HUES48 (cell line): ENCODE data around the gene TSHZ2.

Experiments used
- H3K27ac ChIP-seq: one replicate; pipeline ENCODE4 v1.7.0; 2013; ENCODE audit warnings: low read depth, low read length, inconsistent platforms
- H3K27me3 ChIP-seq: 2 replicates; pipeline ENCODE4 v1.6.1; 2013; ENCODE audit warnings: mild to moderate bottlenecking, low read length; ENCODE audit not compliant: control insufficient read depth, insufficient read depth
- H3K36me3 ChIP-seq: 2 replicates; pipeline ENCODE4 v1.6.1; 2013; ENCODE audit warnings: low read length; ENCODE audit not compliant: control insufficient read depth, insufficient read depth
- H3K4me1 ChIP-seq: 2 replicates; pipeline ENCODE4 v1.6.1; 2013; ENCODE audit warnings: mild to moderate bottlenecking, low read length; ENCODE audit not compliant: control insufficient read depth, insufficient read depth
- H3K4me3 ChIP-seq: 2 replicates; pipeline ENCODE4 v1.5.1; 2013; ENCODE audit warnings: mild to moderate bottlenecking, low read depth, low read length
- H3K9ac ChIP-seq: 2 replicates; pipeline ENCODE4 v1.6.1; 2013; ENCODE audit warnings: mild to moderate bottlenecking, low read depth, low read length, moderate library complexity
- H3K9me3 ChIP-seq: 2 replicates; pipeline ENCODE4 v1.6.1; 2013; ENCODE audit warnings: low read length; ENCODE audit not compliant: control insufficient read depth, insufficient read depth

The TSHZ2 gene

GRCh38 chr20:53030061-53030460 is 57.9 kb downstream of the TSHZ2 start:
- no peak overlapping the region for H3K9ac ChIP-seq
- no peaks in the 10 kb centered on the region for H3K36me3 ChIP-seq
- H3K4me1 ChIP-seq, result no peaks in the 10 kb centered on the region
- H3K27me3 ChIP-seq, result no peaks in the 10 kb centered on the region
- H3K4me3 ChIP-seq, result no peak overlapping the region
- H3K27ac ChIP-seq, result no peak overlapping the region
- H3K9me3 ChIP-seq, result no peaks in the 10 kb centered on the region

GRCh38 chr20:53032046-53032445 is 59.9 kb downstream of the TSHZ2 start:
- Histone ChIP-seq H3K27me3 (no peaks in the 10 kb centered on the region), H3K9ac (no peak overlapping the region), H3K27ac (no peak overlapping the region), H3K9me3 (no peaks in the 10 kb centered on the region), H3K4me1 (no peaks in the 10 kb centered on the region), H3K4me3 (no peak overlapping the region), H3K36me3 (no peaks in the 10 kb centered on the region)

DNA sequence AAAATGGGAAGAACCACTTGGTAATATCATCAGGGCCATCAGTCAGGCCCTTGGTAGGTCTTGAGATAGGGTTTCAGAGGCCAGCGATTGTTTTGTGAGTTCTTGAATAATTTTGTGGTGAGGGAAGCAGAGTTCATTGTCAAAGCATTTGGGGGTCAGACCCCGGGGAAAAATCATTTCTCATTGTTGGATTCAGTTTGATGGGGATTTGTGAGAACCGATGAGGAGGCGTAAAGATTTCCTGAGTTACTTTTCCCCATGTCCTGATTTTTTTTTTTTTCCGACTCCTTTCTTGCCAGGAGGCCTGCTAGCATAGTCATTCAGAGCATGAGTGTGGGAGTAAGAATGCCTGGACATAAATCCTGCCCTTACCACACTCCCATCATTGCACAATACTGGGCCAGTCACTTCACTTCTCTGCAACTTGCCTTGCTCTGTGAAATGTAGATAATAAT is 60.3 kb downstream of the TSHZ2 start:
- Histone ChIP-seq H3K4me3 (no peak overlapping the region), H3K27ac (no peak overlapping the region), H3K4me1 (no peaks in the 10 kb centered on the region), H3K27me3 (no peaks in the 10 kb centered on the region), H3K9ac (no peak overlapping the region), H3K36me3 (no peaks in the 10 kb centered on the region), H3K9me3 (no peaks in the 10 kb centered on the region)

GRCh38 chr20:53033176-53033575 is 61.0 kb downstream of the TSHZ2 start:
- no peaks in the 10 kb centered on the region for H3K4me1 ChIP-seq
- H3K9me3 ChIP-seq, result no peaks in the 10 kb centered on the region
- H3K36me3 ChIP-seq, result no peaks in the 10 kb centered on the region
- H3K27ac ChIP-seq, result no peak overlapping the region
- no peaks in the 10 kb centered on the region for H3K27me3 ChIP-seq
- no peak overlapping the region for H3K4me3 ChIP-seq
- H3K9ac ChIP-seq, result no peak overlapping the region

DNA sequence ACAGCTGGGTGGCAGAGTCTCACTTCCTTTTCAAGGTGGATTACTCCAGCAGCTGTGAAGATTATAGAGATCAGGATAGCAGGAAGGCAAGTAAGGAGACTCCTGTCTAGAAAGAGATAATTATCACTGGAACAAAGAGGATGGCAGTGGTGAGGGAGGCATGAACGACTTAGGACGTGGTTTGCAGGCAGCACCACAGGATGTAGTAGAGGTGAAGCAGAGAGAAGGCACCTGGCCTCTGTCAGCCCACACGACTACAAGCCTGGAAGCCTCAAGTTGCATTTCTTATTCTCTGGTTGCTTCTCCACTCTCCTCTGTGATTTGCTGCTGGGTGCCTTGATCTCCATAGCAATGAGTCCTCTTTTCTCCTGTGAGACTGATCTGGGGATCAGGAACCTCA is 62.7 kb downstream of the TSHZ2 start:
- no peaks in the 10 kb centered on the region for H3K36me3 ChIP-seq
- H3K9me3 ChIP-seq, result no peaks in the 10 kb centered on the region
- H3K27ac ChIP-seq, result no peak overlapping the region
- no peak overlapping the region for H3K4me3 ChIP-seq
- H3K27me3 ChIP-seq, result no peaks in the 10 kb centered on the region
- H3K4me1 ChIP-seq, result no peaks in the 10 kb centered on the region
- H3K9ac ChIP-seq, result no peak overlapping the region

DNA sequence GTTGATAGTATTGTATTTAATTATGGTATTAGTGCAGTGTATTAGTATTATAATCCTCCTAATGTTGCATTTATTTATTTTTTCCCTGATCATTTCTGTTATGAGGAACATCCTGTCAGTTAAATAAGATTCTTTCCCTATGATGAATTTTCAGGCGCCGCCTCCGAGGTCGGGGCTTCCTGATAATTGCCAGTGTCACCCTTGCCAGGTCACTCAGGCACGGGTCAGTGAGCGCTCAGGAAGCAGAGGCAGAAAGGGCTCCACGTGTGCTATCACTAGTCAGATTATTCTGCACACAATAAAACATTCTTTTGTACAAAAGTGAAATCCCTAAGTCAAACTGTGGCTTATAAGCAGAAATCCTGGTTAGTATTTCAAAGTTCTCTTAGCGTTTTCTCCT is 64.8 kb downstream of the TSHZ2 start:
- H3K4me3 ChIP-seq, result no peak overlapping the region
- no peaks in the 10 kb centered on the region for H3K27me3 ChIP-seq
- no peaks in the 10 kb centered on the region for H3K4me1 ChIP-seq
- H3K9ac ChIP-seq, result no peak overlapping the region
- no peak overlapping the region for H3K27ac ChIP-seq
- no peaks in the 10 kb centered on the region for H3K9me3 ChIP-seq
- H3K36me3 ChIP-seq, result no peaks in the 10 kb centered on the region

DNA sequence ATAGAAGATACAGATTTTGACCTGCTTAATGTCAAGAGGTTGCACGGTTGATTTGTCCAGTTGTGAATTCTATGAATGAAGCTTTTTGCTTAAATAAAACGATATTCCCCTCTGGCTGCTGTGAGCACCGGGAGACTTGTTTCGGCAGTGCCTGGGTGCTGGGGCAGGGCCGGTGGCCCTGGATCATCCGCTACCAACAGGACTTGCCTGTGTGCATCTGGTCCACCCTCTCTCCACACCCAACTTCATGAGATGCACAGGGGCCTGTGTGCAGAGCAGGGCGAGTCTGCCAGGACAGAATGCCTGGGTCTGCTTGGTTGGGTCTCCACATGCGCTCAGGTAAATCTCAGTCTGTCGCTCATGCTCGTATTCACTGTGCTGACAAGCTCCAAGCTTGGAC is 65.5 kb downstream of the TSHZ2 start:
- no peak overlapping the region for H3K27ac ChIP-seq
- H3K27me3 ChIP-seq, result no peaks in the 10 kb centered on the region
- no peaks in the 10 kb centered on the region for H3K9me3 ChIP-seq
- H3K4me3 ChIP-seq, result no peak overlapping the region
- no peaks in the 10 kb centered on the region for H3K4me1 ChIP-seq
- H3K36me3 ChIP-seq, result no peaks in the 10 kb centered on the region
- H3K9ac ChIP-seq, result no peak overlapping the region

GRCh38 chr20:53038299-53038698 is 66.1 kb downstream of the TSHZ2 start:
- H3K36me3 ChIP-seq, result no peaks in the 10 kb centered on the region
- no peak overlapping the region for H3K4me3 ChIP-seq
- H3K4me1 ChIP-seq, result no peaks in the 10 kb centered on the region
- H3K27ac ChIP-seq, result no peak overlapping the region
- H3K9me3 ChIP-seq, result no peaks in the 10 kb centered on the region
- no peak overlapping the region for H3K9ac ChIP-seq
- no peaks in the 10 kb centered on the region for H3K27me3 ChIP-seq

DNA sequence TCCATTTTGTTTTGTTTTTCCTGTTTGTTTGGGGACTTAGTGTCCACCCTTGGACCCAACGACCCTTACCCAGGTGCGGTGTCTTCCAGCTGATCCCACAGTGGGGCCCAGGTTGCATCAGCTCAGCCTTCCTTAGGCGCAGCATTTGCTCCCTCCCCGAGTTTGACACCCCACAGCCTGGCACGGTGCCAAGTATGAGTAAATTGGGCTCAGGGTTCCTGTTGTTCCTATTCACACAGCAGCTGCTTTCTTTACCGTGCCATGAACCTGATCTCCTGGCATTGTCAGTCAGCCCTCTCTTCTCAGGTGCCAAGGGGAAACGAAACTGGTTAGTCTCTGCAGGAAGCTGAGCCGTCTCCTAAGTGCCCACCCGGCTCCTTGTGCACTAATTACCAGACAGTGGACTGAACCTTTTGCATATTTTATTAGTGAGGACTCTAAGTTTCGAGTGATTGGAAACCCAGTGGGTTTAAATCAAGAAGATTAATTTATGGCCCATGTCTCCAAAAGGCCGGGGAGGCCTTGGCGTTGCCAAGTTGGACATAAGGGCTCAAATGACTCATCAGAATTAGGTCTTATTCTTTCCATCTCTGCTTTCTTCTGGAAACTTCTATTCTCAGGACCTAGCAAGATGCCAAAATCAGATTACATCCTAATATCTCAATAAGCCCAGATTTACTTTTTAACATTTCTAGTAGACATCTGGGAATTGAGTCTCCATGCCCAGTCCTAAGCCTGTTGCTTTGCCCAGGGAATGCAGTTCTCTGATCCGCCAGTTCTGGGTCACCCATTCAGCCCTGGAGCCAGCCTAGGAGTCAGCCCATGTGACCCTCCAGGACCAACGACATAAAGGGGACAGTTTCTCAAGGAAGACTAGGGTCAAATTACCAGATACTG is 68.8 kb downstream of the TSHZ2 start:
- no peaks in the 10 kb centered on the region for H3K9me3 ChIP-seq
- no peak overlapping the region for H3K4me3 ChIP-seq
- H3K9ac ChIP-seq, result no peak overlapping the region
- H3K4me1 ChIP-seq, result no peaks in the 10 kb centered on the region
- H3K36me3 ChIP-seq, result no peaks in the 10 kb centered on the region
- no peak overlapping the region for H3K27ac ChIP-seq
- H3K27me3 ChIP-seq, result no peaks in the 10 kb centered on the region

DNA sequence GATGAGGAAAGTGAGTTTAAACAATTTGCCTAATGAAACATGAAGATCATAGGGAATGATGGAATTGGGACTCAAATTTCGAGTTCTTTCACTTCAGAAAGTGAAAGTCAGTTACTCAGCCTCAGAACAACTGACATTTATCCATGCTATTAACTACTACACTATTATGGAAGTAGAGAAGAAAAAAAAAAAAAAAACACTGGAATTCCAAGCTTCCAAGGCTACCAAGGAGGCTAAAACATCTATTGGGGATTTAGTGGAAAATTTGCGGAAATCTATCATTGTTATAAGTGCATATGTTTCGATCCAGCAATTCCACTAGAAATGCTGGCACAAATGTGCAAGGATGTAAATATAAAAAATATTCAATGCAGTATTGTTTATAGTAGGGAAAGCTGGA is 70.4 kb downstream of the TSHZ2 start:
- no peak overlapping the region for H3K4me3 ChIP-seq

DNA sequence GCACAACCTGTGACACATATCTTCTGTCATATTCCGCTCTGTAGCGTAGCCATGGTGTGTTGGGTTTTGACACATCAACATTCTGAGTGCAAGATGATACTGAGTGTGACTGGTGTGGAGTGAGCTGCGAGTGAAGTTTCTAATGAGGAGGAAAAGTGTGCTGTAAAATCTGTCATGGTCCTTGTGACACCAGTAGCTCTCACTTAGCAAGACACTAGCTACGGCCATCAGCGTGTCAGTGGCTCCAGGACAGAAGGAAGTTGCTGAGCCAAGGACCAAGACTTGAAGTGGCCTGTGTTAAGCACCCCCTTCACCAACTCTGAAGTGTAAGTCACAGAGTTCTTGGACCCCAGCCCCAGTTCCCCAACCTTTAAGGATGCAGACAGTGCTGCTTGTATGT is 72.1 kb downstream of the TSHZ2 start:
- H3K4me1 ChIP-seq, result no peaks in the 10 kb centered on the region
- H3K27me3 ChIP-seq, result no peaks in the 10 kb centered on the region
- H3K36me3 ChIP-seq, result no peaks in the 10 kb centered on the region
- H3K9ac ChIP-seq, result no peak overlapping the region
- no peaks in the 10 kb centered on the region for H3K9me3 ChIP-seq
- no peak overlapping the region for H3K27ac ChIP-seq
- no peak overlapping the region for H3K4me3 ChIP-seq

More for the DNA sequence above, 70.4 kb downstream of the TSHZ2 start:
- H3K9me3 ChIP-seq, result no peaks in the 10 kb centered on the region
- H3K27ac ChIP-seq, result no peak overlapping the region
- H3K9ac ChIP-seq, result no peak overlapping the region
- no peaks in the 10 kb centered on the region for H3K27me3 ChIP-seq
- H3K4me1 ChIP-seq, result no peaks in the 10 kb centered on the region
- H3K36me3 ChIP-seq, result no peaks in the 10 kb centered on the region
